GM12872 (cell line): ENCODE measurements around the gene TK2.

ENCODE experiments used
- CTCF ChIP-seq: IDR thresholded peaks from 3 replicates; pipeline ENCODE4 v1.5.1; 2011; ENCODE audit warnings: low read depth, mild to moderate bottlenecking, low read length, moderate library complexity; ENCODE audit not compliant: insufficient read depth

TK2 gene

DNA sequence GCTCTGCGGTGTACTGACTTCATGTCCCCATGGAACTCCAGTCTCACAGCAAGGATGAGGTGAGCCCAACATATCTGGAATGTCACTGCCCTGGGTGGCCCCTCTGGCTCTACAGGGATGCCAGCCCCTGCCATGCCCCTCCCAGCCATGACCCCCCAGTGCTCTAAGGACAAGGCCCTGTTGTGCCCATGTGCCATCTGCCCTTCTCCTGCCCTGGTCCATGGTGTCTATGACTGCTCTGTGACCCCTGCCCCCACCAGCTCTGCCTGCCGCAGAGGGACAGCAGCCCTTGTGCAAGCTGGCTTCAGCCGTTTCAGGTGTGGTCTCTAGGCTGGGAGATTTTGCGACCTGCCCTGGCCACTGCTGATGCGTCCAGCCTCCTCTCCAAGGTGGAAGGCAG is 40.3 kb downstream of the TK2 start:
- no peak for TF ChIP-seq CTCF

DNA sequence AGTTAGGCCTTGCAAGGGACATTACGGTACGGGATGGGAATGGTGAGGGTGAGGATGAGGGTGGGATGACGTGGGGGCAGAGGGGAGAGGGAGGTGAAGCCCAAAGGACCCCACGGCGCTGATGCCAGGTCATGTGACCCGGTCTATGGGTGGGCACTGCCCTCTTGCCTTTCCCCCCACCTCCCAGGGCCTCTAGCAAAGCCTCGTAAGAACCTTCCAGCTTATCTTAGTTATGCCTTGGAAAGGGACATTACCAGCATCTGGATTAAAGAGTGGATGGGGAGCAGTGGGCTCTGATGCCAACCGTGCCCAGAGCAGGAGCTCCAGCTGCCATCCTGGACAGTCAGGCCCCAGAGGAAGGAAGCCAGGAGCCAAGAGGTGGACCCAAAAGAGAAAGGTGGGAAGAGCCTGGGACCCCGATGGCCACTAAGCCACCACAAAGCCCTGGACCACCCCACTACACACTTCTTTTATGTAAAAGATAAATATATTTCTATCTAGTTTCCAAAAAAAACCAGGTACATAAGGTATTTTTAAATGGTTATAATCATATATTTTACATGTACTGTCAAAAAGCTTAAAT is 40.9 kb downstream of the TK2 start:
- no peak for TF ChIP-seq CTCF

DNA sequence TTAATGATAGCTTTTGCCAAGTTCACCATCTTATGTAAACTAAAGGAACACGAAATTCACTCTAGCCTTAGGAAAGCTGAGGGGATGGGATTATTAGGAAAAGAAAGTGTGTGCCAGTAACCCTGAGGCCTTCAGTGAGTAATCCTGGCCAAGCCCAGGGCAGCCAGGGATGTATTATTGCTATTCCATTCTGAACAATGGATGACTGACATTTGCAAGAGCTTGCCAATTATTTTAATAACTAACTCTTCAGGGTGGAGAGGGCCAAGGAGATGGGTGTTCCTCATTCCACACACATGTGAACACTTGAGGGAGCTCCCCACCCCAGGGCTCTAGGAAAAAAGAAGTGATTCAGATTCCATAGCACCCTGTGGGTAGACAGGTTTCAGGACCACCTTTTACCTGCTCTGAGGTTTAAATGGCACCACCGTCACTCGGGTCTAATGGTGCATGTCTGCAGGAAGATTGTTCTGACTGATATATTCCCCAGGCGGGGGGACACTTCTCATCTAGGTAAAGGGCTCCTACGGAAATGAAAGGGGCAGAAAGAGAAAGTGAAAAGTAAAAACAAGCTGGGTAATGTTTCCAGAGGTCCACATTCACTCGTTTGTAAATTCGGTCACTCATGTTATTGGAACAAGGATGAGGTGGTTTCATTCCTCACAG is 41.5 kb downstream of the TK2 start:
- no peak for TF ChIP-seq CTCF

DNA sequence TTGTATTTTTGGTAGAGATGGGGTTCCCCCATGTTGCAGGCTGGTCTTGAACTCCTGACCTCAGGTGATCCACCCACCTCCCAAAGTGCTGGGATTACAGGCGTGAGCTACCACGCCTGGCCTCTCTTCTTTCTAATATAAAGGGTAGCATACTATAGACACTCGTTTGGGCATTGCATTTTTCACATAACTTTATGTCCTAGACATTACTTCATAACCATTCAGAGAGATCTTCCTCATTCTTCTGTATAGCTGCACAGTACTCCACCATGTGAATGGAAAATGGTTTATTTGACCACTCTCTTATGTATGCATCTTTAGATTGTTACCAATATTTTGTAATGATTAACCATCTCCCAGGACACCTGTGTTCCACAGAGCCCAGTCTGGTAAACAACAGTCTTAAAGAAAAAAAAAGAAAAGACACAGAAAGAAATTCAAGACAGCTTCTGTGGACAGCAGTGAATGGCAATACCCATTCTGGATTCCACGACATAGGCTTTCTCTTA is 42.1 kb downstream of the TK2 start:
- TF ChIP-seq CTCF = no peak

- no peak for TF ChIP-seq CTCF
Observed at GRCh38 chr16:66503612-66504011, 46.3 kb downstream of the TK2 start.

- TF ChIP-seq CTCF = no peak
Observed at GRCh38 chr16:66503030-66503429, 46.9 kb downstream of the TK2 start.

DNA sequence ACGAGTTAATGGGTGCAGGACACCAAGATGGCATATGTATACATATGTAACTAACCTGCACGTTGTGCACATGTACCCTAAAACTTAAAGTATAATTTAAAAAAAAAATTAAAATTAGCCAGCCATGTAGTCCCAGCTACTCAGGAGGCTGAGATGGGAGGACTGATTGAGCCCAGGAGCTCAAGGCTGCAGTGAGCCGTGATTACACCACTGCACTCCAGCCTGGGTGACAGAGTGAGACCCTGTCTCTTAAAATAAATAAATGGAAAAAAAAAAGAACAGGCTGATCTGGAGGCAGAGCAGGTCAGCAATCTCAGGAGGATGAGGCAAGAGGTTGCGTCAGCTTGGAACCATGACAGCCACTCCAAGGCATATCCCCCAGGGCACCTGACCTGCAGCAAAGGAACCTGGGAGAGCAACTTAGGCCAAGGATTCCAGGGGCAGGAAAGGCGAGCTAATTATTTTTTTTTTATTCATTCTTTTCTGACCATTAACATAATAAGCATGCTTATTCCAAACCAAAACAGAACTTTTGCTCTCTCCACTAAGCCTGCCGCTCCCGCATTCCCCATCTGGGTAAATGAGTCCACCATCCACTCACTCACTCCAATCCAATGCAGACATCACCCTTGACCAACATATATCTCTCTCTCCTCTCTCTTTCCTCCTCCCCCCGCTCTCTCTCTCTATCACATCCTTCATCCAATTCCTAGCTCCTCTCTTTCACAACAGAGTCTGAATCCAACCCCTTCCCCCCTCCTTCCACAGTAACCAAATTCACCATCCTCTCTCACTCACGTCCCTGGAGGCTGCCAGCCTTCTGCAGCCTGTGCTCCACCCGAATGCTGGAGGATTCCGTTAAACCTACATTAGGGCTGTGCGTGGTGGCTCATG is 47.7 kb downstream of the TK2 start:
- no peak for TF ChIP-seq CTCF
